Large intestine (tissue), 3 donors: ENCODE results near the gene CEP164. TPM values are rescaled to one million over a fixed set of nuclear protein-coding genes. Genes with fewer than 3 reads are reported as not detected.

Source experiments
- DNase-seq, 2 donors: peaks; one replicate each; pipeline versions ENCODE4 v3.0.0 to v3.0.0-alpha.2; 2013
- H3K27ac ChIP-seq: one replicate; pipeline ENCODE4 v1.5.1; 2013; ENCODE audit warnings: low read length
- H3K27me3 ChIP-seq: 2 replicates; pipeline ENCODE4 v1.6.1; 2013; ENCODE audit warnings: low read length; ENCODE audit not compliant: control insufficient read depth, insufficient read depth
- H3K36me3 ChIP-seq: 2 replicates; pipeline ENCODE4 v1.6.1; 2013; ENCODE audit warnings: low read length; ENCODE audit not compliant: control insufficient read depth, insufficient read depth
- H3K4me1 ChIP-seq: one replicate; pipeline ENCODE4 v1.6.1; 2013; ENCODE audit warnings: low read length; ENCODE audit not compliant: control insufficient read depth, insufficient read depth
- H3K4me3 ChIP-seq: one replicate; pipeline ENCODE4 v1.5.1; 2013; ENCODE audit warnings: low read length
- H3K9me3 ChIP-seq: one replicate; pipeline ENCODE4 v1.6.1; 2013; ENCODE audit warnings: mild to moderate bottlenecking, low read depth, low read length, moderate library complexity; ENCODE audit not compliant: control insufficient read depth
- WGBS: methylation state at CpG from one replicate; pipeline ENCODE4 v1.1.5; 2013; ENCODE audit warnings: low lambda C conversion rate; ENCODE audit not compliant: insufficient coverage; 5-methylcytosine and 5-hydroxymethylcytosine counted together
- polyA plus RNA-seq: library from polyadenylated mRNA; unstranded; fragments of 120-200 nt; gene quantifications from one replicate; pipeline ENCODE4 v1.2.1, GENCODE V29; 2013

Gene CEP164
- polyA plus RNA-seq, 1 donor: 31.0 TPM

DNA sequence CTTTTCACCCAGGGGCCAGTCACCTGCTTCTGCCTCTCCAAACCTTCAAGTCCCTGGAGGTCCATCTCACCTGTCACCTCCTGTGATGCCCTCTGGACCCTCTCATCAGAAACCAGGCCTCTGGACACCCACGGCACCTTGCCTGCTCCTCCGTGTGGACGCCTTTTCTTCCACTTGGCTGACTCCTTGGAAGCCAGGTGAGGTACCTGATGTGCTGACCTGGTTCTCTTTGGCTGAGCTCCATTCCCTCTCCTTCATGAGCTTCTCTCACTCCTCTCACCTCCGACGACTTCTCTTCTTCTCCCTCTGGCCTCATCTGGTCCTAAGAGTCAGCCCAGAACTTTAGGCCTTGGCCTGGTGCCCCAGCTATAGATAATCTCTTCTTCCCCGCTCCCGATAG, 99.3 kb downstream of the CEP164 start:
- Histone ChIP-seq H3K4me3 (no peak overlapping the region), H3K36me3 (no peaks in the 10 kb centered on the region), H3K27ac (no peak overlapping the region), H3K9me3 (no peaks in the 10 kb centered on the region), H3K4me1 (peaks cover 5% of the 10 kb centered on the region), H3K27me3 (no peaks in the 10 kb centered on the region)
- 75% methylated on average over 2 of the region's 7 CpGs for WGBS
- DNase-seq: no peak

GRCh38 chr11:117427356-117427874, 99.8 kb downstream of the CEP164 start:
- H3K9me3 ChIP-seq: no peaks in the 10 kb centered on the region
- DNase-seq: no peak
- H3K27ac ChIP-seq: no peak overlapping the region
- WGBS: no CpG with 5 or more reads among the region's 11 CpGs
- H3K36me3 ChIP-seq: no peaks in the 10 kb centered on the region
- no peak overlapping the region for H3K4me3 ChIP-seq
- H3K27me3 ChIP-seq: no peaks in the 10 kb centered on the region
- H3K4me1 ChIP-seq: peaks cover 5% of the 10 kb centered on the region

DNA sequence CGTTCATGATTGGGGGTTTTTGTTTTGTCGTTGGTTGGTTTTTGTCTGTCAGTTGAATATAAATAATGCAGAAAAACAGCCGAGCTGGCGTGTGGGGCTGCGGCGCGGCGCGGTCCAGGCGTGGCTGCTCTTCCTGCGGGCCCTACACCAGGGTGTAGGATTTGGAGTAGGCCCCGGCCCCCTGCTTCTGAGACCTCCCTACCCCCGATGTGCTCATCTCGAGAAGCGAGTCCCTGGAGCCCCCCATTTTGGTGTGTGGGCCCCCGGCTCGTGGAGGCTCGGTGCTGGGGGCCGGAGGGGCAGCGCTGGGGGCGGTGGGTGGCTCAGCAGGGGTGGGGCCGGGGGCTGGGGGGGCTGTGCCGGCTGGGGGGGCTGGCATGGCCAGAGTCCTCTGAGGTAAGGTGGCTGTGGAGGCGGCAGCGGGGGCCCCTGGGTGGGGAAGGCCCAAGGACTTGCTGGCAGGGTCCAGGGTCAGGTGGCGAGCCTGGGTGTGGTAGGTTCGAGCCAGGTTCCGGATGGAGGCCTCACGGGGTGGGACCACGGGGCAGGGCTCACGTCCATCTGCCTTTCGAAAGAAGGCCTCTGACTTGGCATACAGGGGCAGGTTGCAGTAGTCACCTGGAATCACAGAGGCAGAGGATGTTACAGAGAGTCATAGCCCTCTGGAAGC, 100.7 kb downstream of the CEP164 start:
- peaks cover 5% of the 10 kb centered on the region for H3K4me1 ChIP-seq
- 100% methylated on average over 2 of the region's 32 CpGs for WGBS
- DNase-seq: peak; percentile 41 to 71
- H3K4me3 ChIP-seq: no peak overlapping the region
- H3K36me3 ChIP-seq: no peaks in the 10 kb centered on the region
- H3K9me3 ChIP-seq: no peaks in the 10 kb centered on the region
- H3K27me3 ChIP-seq: no peaks in the 10 kb centered on the region
- H3K27ac ChIP-seq: no peak overlapping the region

DNA sequence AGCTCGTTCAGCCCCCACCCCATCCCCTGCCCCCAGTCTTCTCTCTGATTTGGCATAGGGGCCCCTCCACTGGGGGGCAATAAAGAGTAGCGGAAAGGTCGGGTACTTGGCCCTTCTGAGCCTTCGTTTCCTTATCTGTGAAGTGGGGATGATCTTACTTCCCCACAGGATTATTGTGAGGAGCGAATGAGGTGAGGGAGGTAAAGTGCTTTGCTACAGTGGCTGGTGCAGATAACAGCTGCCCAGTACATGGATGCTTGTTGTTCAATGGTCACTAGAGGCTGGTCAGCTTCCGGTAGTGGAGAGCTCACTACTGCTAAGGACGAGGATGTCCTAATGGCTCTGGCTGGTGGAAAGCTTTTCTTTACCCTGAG, 101.2 kb downstream of the CEP164 start:
- Histone ChIP-seq H3K4me1 (peaks cover 5% of the 10 kb centered on the region), H3K9me3 (no peaks in the 10 kb centered on the region), H3K27ac (no peak overlapping the region), H3K36me3 (no peaks in the 10 kb centered on the region), H3K4me3 (no peak overlapping the region), H3K27me3 (no peaks in the 10 kb centered on the region)
- no CpG with 5 or more reads among the region's 7 CpGs for whole genome bisulfite sequencing
- no peak for DNase-seq

GRCh38 chr11:117430293-117430955, 102.8 kb downstream of the CEP164 start:
- Histone ChIP-seq H3K27ac (no peak overlapping the region), H3K9me3 (no peaks in the 10 kb centered on the region), H3K36me3 (peaks cover 2% of the 10 kb centered on the region), H3K4me1 (peaks cover 5% of the 10 kb centered on the region), H3K27me3 (no peaks in the 10 kb centered on the region), H3K4me3 (no peak overlapping the region)
- DNase-seq: no peak
- no CpG with 5 or more reads among the region's 15 CpGs for WGBS

GRCh38 chr11:117431436-117431835, 103.8 kb downstream of the CEP164 start:
- Histone ChIP-seq H3K9me3 (no peaks in the 10 kb centered on the region), H3K4me3 (no peak overlapping the region), H3K27me3 (no peaks in the 10 kb centered on the region), H3K4me1 (peaks cover 5% of the 10 kb centered on the region), H3K27ac (no peak overlapping the region), H3K36me3 (peaks cover 2% of the 10 kb centered on the region)
- DNase-seq: no peak
- WGBS: no CpG with 5 or more reads among the region's 7 CpGs

DNA sequence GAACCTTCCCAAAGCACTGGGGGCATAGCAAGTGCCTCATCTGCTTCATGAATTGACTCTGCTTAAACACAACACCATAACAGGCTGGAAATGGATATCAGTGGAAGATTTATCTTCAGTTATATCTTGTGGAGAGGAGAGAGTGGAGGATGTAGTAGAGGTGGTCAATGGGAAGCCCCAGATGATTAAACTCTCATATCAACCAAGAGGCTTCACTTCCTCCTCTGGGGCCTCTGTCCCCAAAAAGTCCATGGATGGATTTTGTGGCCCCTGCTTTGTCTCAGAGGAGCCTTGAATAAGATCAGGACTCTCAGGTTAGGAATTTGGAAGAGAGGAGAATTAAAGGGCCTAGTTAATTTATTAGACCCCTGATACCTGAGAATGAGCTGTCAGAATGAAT, 106.1 kb downstream of the CEP164 start:
- Histone ChIP-seq H3K27ac (no peak overlapping the region), H3K4me1 (peaks cover 5% of the 10 kb centered on the region), H3K9me3 (no peaks in the 10 kb centered on the region), H3K27me3 (no peaks in the 10 kb centered on the region), H3K4me3 (no peak overlapping the region), H3K36me3 (peaks cover 2% of the 10 kb centered on the region)
- no peak for DNase-seq

DNA sequence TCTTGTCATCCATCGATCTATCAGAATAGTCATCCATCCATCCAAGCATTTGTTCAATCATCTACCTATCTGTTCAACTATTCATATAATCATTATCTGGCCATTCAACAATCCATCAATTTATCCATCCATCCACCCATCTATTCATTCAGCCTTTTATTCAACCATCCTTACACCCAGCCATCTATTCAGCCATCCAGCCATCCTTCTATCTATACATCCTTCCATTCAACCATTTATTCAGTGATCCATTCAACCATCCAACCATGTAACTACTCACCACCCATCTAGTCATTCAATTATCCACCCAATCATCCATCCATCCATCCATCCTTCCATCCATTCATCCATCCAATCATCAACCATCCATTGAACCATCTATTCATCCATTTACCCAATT, 106.8 kb downstream of the CEP164 start:
- H3K36me3 ChIP-seq: peaks cover 2% of the 10 kb centered on the region
- 89% methylated on average over 1 of the region's 1 CpG for WGBS
- no peaks in the 10 kb centered on the region for H3K4me1 ChIP-seq
- H3K9me3 ChIP-seq: no peaks in the 10 kb centered on the region
- H3K4me3 ChIP-seq: no peak overlapping the region
- no peak overlapping the region for H3K27ac ChIP-seq
- no peaks in the 10 kb centered on the region for H3K27me3 ChIP-seq
- no peak for DNase-seq

- no peaks in the 10 kb centered on the region for H3K4me1 ChIP-seq
- no peaks in the 10 kb centered on the region for H3K27me3 ChIP-seq
- H3K27ac ChIP-seq: no peak overlapping the region
- no peak for DNase-seq
- peaks cover 2% of the 10 kb centered on the region for H3K36me3 ChIP-seq
- no peaks in the 10 kb centered on the region for H3K9me3 ChIP-seq
- no peak overlapping the region for H3K4me3 ChIP-seq
- no CpG with 5 or more reads among the region's 6 CpGs for WGBS
Observed at GRCh38 chr11:117435326-117435725, 107.7 kb downstream of the CEP164 start.

DNA sequence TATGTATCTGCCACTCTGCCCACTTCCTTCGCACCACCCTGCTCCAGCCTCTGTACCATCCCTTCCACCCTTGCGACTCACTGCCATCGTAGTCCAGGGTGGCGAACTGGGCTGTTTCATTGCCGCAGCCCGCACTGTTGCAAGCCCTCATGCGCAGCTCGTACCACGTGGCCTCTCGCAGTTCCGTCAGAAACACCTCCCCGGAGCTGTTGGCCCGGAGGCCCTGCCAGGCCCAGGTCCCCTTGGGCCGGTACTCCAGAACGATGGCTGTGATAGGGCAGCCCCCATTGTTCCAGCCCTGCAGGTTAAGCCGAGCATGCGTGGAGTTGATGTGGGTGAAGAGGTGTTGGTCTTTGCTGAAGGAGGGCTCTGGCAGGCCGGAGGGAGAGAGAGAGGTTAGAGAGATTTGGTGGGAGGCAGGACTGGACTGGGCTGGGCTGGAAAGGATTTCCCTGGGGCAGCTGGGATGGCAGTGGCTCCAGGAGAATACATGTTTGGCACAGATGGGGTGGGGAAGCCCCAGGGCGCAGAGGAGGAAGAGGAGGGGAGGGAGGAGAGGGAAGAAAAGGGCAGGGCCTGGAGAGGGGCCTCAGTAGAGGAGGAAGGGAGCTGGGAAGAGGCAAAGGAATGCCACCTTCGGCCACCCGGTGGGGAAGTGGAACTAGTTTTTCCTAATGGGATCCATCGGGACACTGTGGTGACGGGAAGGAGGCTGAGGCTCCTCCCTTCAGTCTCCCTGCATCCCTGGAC, 109.6 kb downstream of the CEP164 start:
- DNase-seq: no peak
- Histone ChIP-seq H3K4me3 (no peak overlapping the region), H3K36me3 (peaks cover 2% of the 10 kb centered on the region), H3K4me1 (no peaks in the 10 kb centered on the region), H3K27ac (no peak overlapping the region), H3K9me3 (no peaks in the 10 kb centered on the region), H3K27me3 (no peaks in the 10 kb centered on the region)
- whole genome bisulfite sequencing: 67% methylated on average over 1 of the region's 23 CpGs
